ENCODE measurements around the gene BCLAF1.

Gene BCLAF1

DNA sequence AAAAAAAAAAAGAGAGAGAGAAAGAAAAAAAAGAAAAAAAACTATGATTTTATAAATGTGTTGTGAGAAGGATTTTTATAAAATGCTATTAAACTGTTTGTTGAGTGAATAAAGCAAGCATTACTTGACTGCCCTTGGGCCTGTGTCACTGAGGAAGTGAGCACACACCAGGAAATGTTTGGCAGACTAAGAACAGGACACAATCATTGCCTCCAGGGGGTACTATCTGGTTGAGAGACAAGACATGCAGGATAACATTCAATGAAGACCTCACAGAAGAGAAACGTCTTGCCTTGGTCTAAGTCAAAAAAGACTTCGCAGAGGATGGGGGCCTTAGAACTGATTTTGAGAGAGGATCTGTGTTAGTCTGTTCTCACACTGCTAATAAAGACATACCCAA, 80.2 kb downstream of the BCLAF1 start:
- TF ChIP-seq, protein P1, sequence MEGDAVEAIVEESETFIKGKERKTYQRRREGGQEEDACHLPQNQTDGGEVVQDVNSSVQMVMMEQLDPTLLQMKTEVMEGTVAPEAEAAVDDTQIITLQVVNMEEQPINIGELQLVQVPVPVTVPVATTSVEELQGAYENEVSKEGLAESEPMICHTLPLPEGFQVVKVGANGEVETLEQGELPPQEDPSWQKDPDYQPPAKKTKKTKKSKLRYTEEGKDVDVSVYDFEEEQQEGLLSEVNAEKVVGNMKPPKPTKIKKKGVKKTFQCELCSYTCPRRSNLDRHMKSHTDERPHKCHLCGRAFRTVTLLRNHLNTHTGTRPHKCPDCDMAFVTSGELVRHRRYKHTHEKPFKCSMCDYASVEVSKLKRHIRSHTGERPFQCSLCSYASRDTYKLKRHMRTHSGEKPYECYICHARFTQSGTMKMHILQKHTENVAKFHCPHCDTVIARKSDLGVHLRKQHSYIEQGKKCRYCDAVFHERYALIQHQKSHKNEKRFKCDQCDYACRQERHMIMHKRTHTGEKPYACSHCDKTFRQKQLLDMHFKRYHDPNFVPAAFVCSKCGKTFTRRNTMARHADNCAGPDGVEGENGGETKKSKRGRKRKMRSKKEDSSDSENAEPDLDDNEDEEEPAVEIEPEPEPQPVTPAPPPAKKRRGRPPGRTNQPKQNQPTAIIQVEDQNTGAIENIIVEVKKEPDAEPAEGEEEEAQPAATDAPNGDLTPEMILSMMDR (IDR thresholded peaks at IDR 0.05; ENCODE audit: low read length, missing control alignments) = no peak
- no peak overlapping the region for H3K4me3 ChIP-seq (replicated peaks; ENCODE audit: low read depth, low read length)
- DNase-seq (ENCODE audit: low read depth) = no peak

DNA sequence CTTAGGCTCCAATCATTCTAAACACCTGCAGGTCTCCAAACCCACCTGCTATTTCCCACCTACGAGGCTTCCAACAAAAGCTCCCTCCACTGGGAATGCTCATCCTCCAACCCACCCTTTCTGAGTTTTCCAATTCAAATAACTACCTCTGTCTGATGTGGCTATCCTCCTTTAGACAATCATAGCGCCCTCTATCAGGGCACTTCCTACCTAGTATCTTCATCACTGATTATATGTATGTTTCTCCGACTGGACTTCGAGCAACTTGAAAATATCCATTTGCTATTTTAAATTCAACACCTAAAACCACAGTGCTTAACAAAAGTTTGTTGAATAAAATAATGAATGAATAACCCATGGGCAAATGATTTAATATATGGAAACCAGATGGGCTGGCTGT, 80.9 kb downstream of the BCLAF1 start:
- H3K4me3 ChIP-seq (replicated peaks; ENCODE audit: low read depth, low read length) = no peak overlapping the region
- TF ChIP-seq, protein P1 (IDR thresholded peaks at IDR 0.05; ENCODE audit: low read length, missing control alignments) = no peak
- no peak for DNase-seq (ENCODE audit: low read depth)
